SU-DHL-6 (cell line): ENCODE data around the gene PRR23E.

Experiments used
- H2AFZ ChIP-seq: fragments of 200-600 bp; sonication (generic); 2 replicates; pipeline ENCODE4 v1.6.1; 2014; ENCODE audit warnings: low read depth, mild to moderate bottlenecking, moderate library complexity, mixed read lengths, antibody characterized with exemption, low read length; ENCODE audit not compliant: severe bottlenecking
- H3F3A ChIP-seq: fragments of 200-600 bp; shearing (Covaris generic); 2 replicates; pipeline ENCODE4 v1.6.0; 2016; ENCODE audit warnings: antibody characterized with exemption, mild to moderate bottlenecking; ENCODE audit not compliant: insufficient read depth
- H3K27ac ChIP-seq: fragments of 200-600 bp; sonication (generic); 2 replicates; pipeline ENCODE4 v1.5.1; 2016; ENCODE audit warnings: low read depth, mild to moderate bottlenecking, low read length, moderate library complexity, mixed read lengths
- H3K27me3 ChIP-seq: fragments of 200-600 bp; sonication (generic), shearing (Covaris generic); 2 replicates; pipeline ENCODE4 v1.6.0; 2014; ENCODE audit warnings: mild to moderate bottlenecking, low read length
- H3K36me3 ChIP-seq: fragments of 200-600 bp; sonication (generic); 2 replicates; pipeline ENCODE4 v1.6.1; 2014; ENCODE audit warnings: mild to moderate bottlenecking, low read length, mixed read lengths
- H3K4me2 ChIP-seq: fragments of 300-600, 200-600 bp; shearing (Covaris generic), sonication (generic); 2 replicates; pipeline ENCODE4 v1.6.0; 2014; ENCODE audit warnings: low read length, low read depth, mild to moderate bottlenecking; ENCODE audit not compliant: poor library complexity, severe bottlenecking
- H3K4me3 ChIP-seq: fragments of 200-600 bp; sonication (generic); 2 replicates; pipeline ENCODE4 v1.5.1; 2014; ENCODE audit warnings: antibody characterized with exemption, low read length, mild to moderate bottlenecking, mixed read lengths; ENCODE audit not compliant: insufficient read depth, poor library complexity, severe bottlenecking
- H3K79me2 ChIP-seq: fragments of 200-600 bp; sonication (generic); 2 replicates; pipeline ENCODE4 v1.6.1; 2014; ENCODE audit warnings: mild to moderate bottlenecking, low read length, moderate library complexity; ENCODE audit not compliant: insufficient read depth
- H3K9ac ChIP-seq: fragments of 200-600 bp; sonication (generic); 2 replicates; pipeline ENCODE4 v1.7.0; 2014; ENCODE audit warnings: mild to moderate bottlenecking, low read length
- H3K9me2 ChIP-seq: fragments of 200-600 bp; sonication (generic); replicated peaks from 2 replicates; pipeline ENCODE4 v1.6.1; 2014; ENCODE audit warnings: low read length; ENCODE audit not compliant: insufficient read depth
- H3K9me3 ChIP-seq: fragments of 200-600 bp; sonication (generic); 2 replicates; pipeline ENCODE4 v1.6.1; 2014; ENCODE audit warnings: low read length, mixed read lengths; ENCODE audit not compliant: insufficient read depth
- H4K20me1 ChIP-seq: fragments of 200-600 bp; sonication (generic); 2 replicates; pipeline ENCODE4 v1.6.1; 2014; ENCODE audit warnings: low read depth, mild to moderate bottlenecking, antibody characterized with exemption, low read length, moderate library complexity, mixed read lengths
- CTCF ChIP-seq: fragments of 200-600 bp; sonication (generic); IDR thresholded peaks from one replicate; pipeline ENCODE4 v1.5.1; 2017; ENCODE audit warnings: antibody characterized with exemption, mild to moderate bottlenecking, low read length, moderate library complexity; ENCODE audit not compliant: insufficient read depth, poor library complexity, severe bottlenecking
- EZH2phosphoT487 ChIP-seq: fragments of 200-600 bp; sonication (generic), shearing (Covaris generic); conservative IDR thresholded peaks from 2 replicates; pipeline ENCODE4 v1.6.1; 2018; ENCODE audit warnings: mild to moderate bottlenecking, antibody characterized with exemption, low read length, moderate library complexity, mixed read lengths

Gene PRR23E

GRCh38 chr3:127206154-127206553 lies 13.2 kb downstream of the PRR23E start:
- H3K9ac ChIP-seq = no peak overlapping the region
- H3K27ac ChIP-seq = no peak overlapping the region
- H2AFZ ChIP-seq = no peak overlapping the region
- no peaks in the 10 kb centered on the region for H3K9me2 ChIP-seq
- H3K9me3 ChIP-seq = no peaks in the 10 kb centered on the region
- no peak overlapping the region for H3K4me3 ChIP-seq
- H3K79me2 ChIP-seq = no peaks in the 10 kb centered on the region
- no peak overlapping the region for H3K4me2 ChIP-seq
- H3K27me3 ChIP-seq = no peaks in the 10 kb centered on the region
- no peak for TF ChIP-seq EZH2phosphoT487
- no peak for TF ChIP-seq CTCF
- no peaks in the 10 kb centered on the region for H3K36me3 ChIP-seq
- no peaks in the 10 kb centered on the region for H3F3A ChIP-seq
- H4K20me1 ChIP-seq = no peaks in the 10 kb centered on the region

- no peak overlapping the region for H3K27ac ChIP-seq
- H3K79me2 ChIP-seq = no peaks in the 10 kb centered on the region
- no peaks in the 10 kb centered on the region for H3K27me3 ChIP-seq
- H2AFZ ChIP-seq = no peak overlapping the region
- no peaks in the 10 kb centered on the region for H3K9me3 ChIP-seq
- H3K4me3 ChIP-seq = no peak overlapping the region
- TF ChIP-seq CTCF (no peak), EZH2phosphoT487 (no peak)
- H4K20me1 ChIP-seq = no peaks in the 10 kb centered on the region
- H3K36me3 ChIP-seq = no peaks in the 10 kb centered on the region
- H3K9me2 ChIP-seq = no peaks in the 10 kb centered on the region
- no peaks in the 10 kb centered on the region for H3F3A ChIP-seq
- no peak overlapping the region for H3K9ac ChIP-seq
- no peak overlapping the region for H3K4me2 ChIP-seq
Observed at GRCh38 chr3:127206611-127207516, 13.9 kb downstream of the PRR23E start.

GRCh38 chr3:127207727-127208482 lies 15.0 kb downstream of the PRR23E start:
- Histone ChIP-seq H3F3A (no peaks in the 10 kb centered on the region), H3K9me3 (no peaks in the 10 kb centered on the region), H2AFZ (no peak overlapping the region), H3K9me2 (no peaks in the 10 kb centered on the region), H3K36me3 (no peaks in the 10 kb centered on the region), H4K20me1 (no peaks in the 10 kb centered on the region), H3K4me3 (no peak overlapping the region), H3K27ac (no peak overlapping the region), H3K4me2 (no peak overlapping the region), H3K79me2 (no peaks in the 10 kb centered on the region), H3K9ac (no peak overlapping the region), H3K27me3 (no peaks in the 10 kb centered on the region)
- TF ChIP-seq EZH2phosphoT487 (no peak), CTCF (no peak)
